Muscle layer of duodenum (tissue), 2 donors: ENCODE data around the gene FRRS1L.

Experiments
- H3K27ac ChIP-seq: one replicate; pipeline ENCODE4 v1.7.0; 2013; ENCODE audit warnings: mild to moderate bottlenecking, low read length
- H3K27me3 ChIP-seq: one replicate; pipeline ENCODE4 v1.7.0; 2013; ENCODE audit warnings: low read depth, mild to moderate bottlenecking, control low read depth, low read length
- H3K36me3 ChIP-seq, 2 donors: one replicate each; pipeline ENCODE4 v1.7.0; 2013; ENCODE audit warnings: low read length in 2 of 2, control low read depth in 1 of 2, mild to moderate bottlenecking in 1 of 2; ENCODE audit not compliant: insufficient read depth in 2 of 2, control insufficient read depth in 1 of 2
- H3K4me1 ChIP-seq, 2 donors: one replicate each; pipeline ENCODE4 v1.7.0; 2013; ENCODE audit warnings: low read length in 2 of 2, mild to moderate bottlenecking in 2 of 2, control low read depth in 1 of 2, moderate library complexity in 1 of 2; ENCODE audit not compliant: insufficient read depth in 2 of 2, control insufficient read depth in 1 of 2
- H3K4me3 ChIP-seq, 2 donors: one replicate each; pipeline ENCODE4 v1.7.0; 2013; ENCODE audit warnings: low read length in 2 of 2, low read depth in 1 of 2, mild to moderate bottlenecking in 1 of 2
- H3K9me3 ChIP-seq, 2 donors: one replicate each; pipeline ENCODE4 v1.7.0; 2013; ENCODE audit warnings: low read length in 2 of 2, control low read depth in 1 of 2, mild to moderate bottlenecking in 1 of 2; ENCODE audit not compliant: control insufficient read depth in 1 of 2
- donor health status: healthy.

FRRS1L gene

GRCh38 chr9:109113892-109114609 is 53.0 kb downstream of the FRRS1L start:
- Histone ChIP-seq H3K27me3 (no peaks in the 10 kb centered on the region), H3K4me3 (no peak overlapping the region), H3K36me3 (no peaks in the 10 kb centered on the region), H3K9me3 (no peaks in the 10 kb centered on the region), H3K4me1 (peaks cover 26 to 56% of the 10 kb centered on the region in 2 donors), H3K27ac (peak overlapping the region; percentile 76)

- no peaks in the 10 kb centered on the region for H3K27me3 ChIP-seq
- H3K9me3 ChIP-seq = no peaks in the 10 kb centered on the region
- H3K27ac ChIP-seq = peak overlapping the region; percentile 76
- no peaks in the 10 kb centered on the region for H3K36me3 ChIP-seq
- H3K4me3 ChIP-seq = no peak overlapping the region
- peaks cover 34 to 59% of the 10 kb centered on the region in 2 donors for H3K4me1 ChIP-seq
Measured at GRCh38 chr9:109113254-109113653, 53.8 kb downstream of the FRRS1L start.

GRCh38 chr9:109110329-109111021 is 56.6 kb downstream of the FRRS1L start:
- H3K27ac ChIP-seq = peak overlapping the region; percentile 90

GRCh38 chr9:109109967-109110328 is 57.1 kb downstream of the FRRS1L start:
- Histone ChIP-seq H3K4me1 (peaks cover 25 to 38% of the 10 kb centered on the region in 2 donors), H3K4me3 (peak overlapping the region in 1 of 2 donors; percentile 16)

More at GRCh38 chr9:109110329-109111021, 56.6 kb downstream of the FRRS1L start:
- peaks cover 0 to under 1% of the 10 kb centered on the region in 2 donors for H3K36me3 ChIP-seq
- H3K9me3 ChIP-seq = no peaks in the 10 kb centered on the region
- H3K27me3 ChIP-seq = no peaks in the 10 kb centered on the region
- peak overlapping the region in 1 of 2 donors; percentile 16 for H3K4me3 ChIP-seq
- H3K4me1 ChIP-seq = peaks cover 25 to 42% of the 10 kb centered on the region in 2 donors

GRCh38 chr9:109108318-109108717 is 58.7 kb downstream of the FRRS1L start:
- Histone ChIP-seq H3K36me3 (peaks cover 0 to 6% of the 10 kb centered on the region in 2 donors), H3K4me1 (peaks cover 25 to 27% of the 10 kb centered on the region in 2 donors), H3K27me3 (no peaks in the 10 kb centered on the region), H3K4me3 (peak overlapping the region in 1 of 2 donors; percentile 33), H3K27ac (peak overlapping the region; percentile 90), H3K9me3 (no peaks in the 10 kb centered on the region)

More at GRCh38 chr9:109109967-109110328, 57.1 kb downstream of the FRRS1L start:
- H3K27ac ChIP-seq = peak overlapping the region; percentile 90
- no peaks in the 10 kb centered on the region for H3K9me3 ChIP-seq
- H3K27me3 ChIP-seq = no peaks in the 10 kb centered on the region
- peaks cover 0 to 6% of the 10 kb centered on the region in 2 donors for H3K36me3 ChIP-seq

- no peaks in the 10 kb centered on the region for H3K9me3 ChIP-seq
- peak overlapping the region in 1 of 2 donors; percentile 33 for H3K4me3 ChIP-seq
- H3K27ac ChIP-seq = peak overlapping the region; percentile 90
- no peaks in the 10 kb centered on the region for H3K27me3 ChIP-seq
- H3K4me1 ChIP-seq = peaks cover 25% of the 10 kb centered on the region in 2 donors
- peaks cover 0 to 6% of the 10 kb centered on the region in 2 donors for H3K36me3 ChIP-seq
Measured at GRCh38 chr9:109107402-109108240, 59.4 kb downstream of the FRRS1L start.

- peaks cover 10 to 30% of the 10 kb centered on the region in 2 donors for H3K4me1 ChIP-seq
- H3K4me3 ChIP-seq = no peak overlapping the region
- H3K27me3 ChIP-seq = no peaks in the 10 kb centered on the region
- peaks cover 0 to 6% of the 10 kb centered on the region in 2 donors for H3K36me3 ChIP-seq
- no peaks in the 10 kb centered on the region for H3K9me3 ChIP-seq
- H3K27ac ChIP-seq = peak overlapping the region; percentile 84
Measured at GRCh38 chr9:109101810-109102209, 65.2 kb downstream of the FRRS1L start.

GRCh38 chr9:109101202-109101595 is 65.8 kb downstream of the FRRS1L start:
- Histone ChIP-seq H3K27me3 (no peaks in the 10 kb centered on the region), H3K9me3 (no peaks in the 10 kb centered on the region), H3K4me3 (no peak overlapping the region), H3K27ac (peak overlapping the region; percentile 84), H3K4me1 (peaks cover 10 to 30% of the 10 kb centered on the region in 2 donors), H3K36me3 (peaks cover 0 to 6% of the 10 kb centered on the region in 2 donors)

GRCh38 chr9:109100543-109101201 is 66.4 kb downstream of the FRRS1L start:
- Histone ChIP-seq H3K4me1 (peaks cover 10 to 30% of the 10 kb centered on the region in 2 donors), H3K27ac (no peak overlapping the region), H3K27me3 (no peaks in the 10 kb centered on the region), H3K9me3 (no peaks in the 10 kb centered on the region), H3K4me3 (no peak overlapping the region), H3K36me3 (peaks cover 0 to 6% of the 10 kb centered on the region in 2 donors)

GRCh38 chr9:109098960-109099308 is 68.1 kb downstream of the FRRS1L start:
- H3K27me3 ChIP-seq = no peaks in the 10 kb centered on the region
- peak overlapping the region in 1 of 2 donors; percentile 27 for H3K4me3 ChIP-seq
- H3K27ac ChIP-seq = peak overlapping the region; percentile 67
- H3K36me3 ChIP-seq = no peaks in the 10 kb centered on the region
- no peaks in the 10 kb centered on the region for H3K9me3 ChIP-seq
- peaks cover 10 to 42% of the 10 kb centered on the region in 2 donors for H3K4me1 ChIP-seq
